Lower leg skin (tissue), 3 donors: ENCODE results near the gene GIMAP6.

Experiments used
- CTCF ChIP-seq, 3 donors: fragments of 450-650 bp; IDR thresholded peaks; one replicate each; pipeline ENCODE4 v1.5.1; 2016; ENCODE audit warnings: antibody characterized with exemption in 3 of 3, mild to moderate bottlenecking in 3 of 3, moderate library complexity in 2 of 3
- POLR2A ChIP-seq, 2 donors: fragments of 450-650 bp; IDR thresholded peaks; one replicate each; pipeline ENCODE4 v1.6.1; 2016 to 2017; ENCODE audit warnings: antibody characterized with exemption in 2 of 2, mild to moderate bottlenecking in 1 of 2, moderate library complexity in 1 of 2

GRCh38 chr7:150657526-150657925 lies 25.3 kb upstream of the GIMAP6 start:
- TF ChIP-seq CTCF (IDR thresholded peaks at IDR 0.05) (no peak), POLR2A (IDR thresholded peaks at IDR 0.05) (no peak)
